ENCODE results near the gene RALGPS1.
"Not testable (repeated sequence)": the region's sequence is repeated elsewhere in the genome, so short reads cannot be mapped to it uniquely, and the experiment has no call there.

RALGPS1 gene

GRCh38 chr9:127158786-127159324 is 244.3 kb downstream of the RALGPS1 start:
- no peak for DNase-seq (ENCODE audit: low read depth)

- no peak for DNase-seq (ENCODE audit: low read depth)
These were observed 244.8 kb downstream of the RALGPS1 start for GRCh38 chr9:127159325-127159801.

GRCh38 chr9:127159949-127160610 is 245.5 kb downstream of the RALGPS1 start:
- no peak for DNase-seq (ENCODE audit: low read depth)

DNA sequence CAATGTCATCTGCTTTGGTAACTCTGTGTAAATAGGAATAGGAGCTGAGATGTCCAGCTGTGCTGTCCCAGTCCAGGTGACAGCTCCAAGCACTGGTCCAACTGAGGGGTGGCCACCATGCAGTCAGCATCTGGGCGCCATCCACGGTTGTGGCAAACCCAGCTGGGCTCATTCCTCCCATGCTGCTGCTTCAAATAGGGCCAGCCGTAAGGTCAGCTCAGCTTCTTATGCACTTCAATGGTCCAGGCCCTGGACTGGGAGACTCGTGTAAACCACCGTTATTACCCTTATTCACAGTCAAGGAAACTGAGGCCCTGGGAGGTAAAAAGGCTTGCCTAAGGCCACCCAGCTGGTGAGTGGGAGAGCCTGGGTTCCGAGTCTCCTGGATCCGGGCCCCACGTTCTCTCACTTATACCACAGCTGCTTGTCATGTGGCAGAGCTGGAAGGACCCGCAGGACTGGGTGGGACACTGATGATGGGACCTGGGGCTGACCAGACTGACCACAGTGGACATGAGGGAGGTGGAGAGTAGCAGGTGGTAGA is 246.6 kb downstream of the RALGPS1 start:
- no peak for DNase-seq (ENCODE audit: low read depth)

DNA sequence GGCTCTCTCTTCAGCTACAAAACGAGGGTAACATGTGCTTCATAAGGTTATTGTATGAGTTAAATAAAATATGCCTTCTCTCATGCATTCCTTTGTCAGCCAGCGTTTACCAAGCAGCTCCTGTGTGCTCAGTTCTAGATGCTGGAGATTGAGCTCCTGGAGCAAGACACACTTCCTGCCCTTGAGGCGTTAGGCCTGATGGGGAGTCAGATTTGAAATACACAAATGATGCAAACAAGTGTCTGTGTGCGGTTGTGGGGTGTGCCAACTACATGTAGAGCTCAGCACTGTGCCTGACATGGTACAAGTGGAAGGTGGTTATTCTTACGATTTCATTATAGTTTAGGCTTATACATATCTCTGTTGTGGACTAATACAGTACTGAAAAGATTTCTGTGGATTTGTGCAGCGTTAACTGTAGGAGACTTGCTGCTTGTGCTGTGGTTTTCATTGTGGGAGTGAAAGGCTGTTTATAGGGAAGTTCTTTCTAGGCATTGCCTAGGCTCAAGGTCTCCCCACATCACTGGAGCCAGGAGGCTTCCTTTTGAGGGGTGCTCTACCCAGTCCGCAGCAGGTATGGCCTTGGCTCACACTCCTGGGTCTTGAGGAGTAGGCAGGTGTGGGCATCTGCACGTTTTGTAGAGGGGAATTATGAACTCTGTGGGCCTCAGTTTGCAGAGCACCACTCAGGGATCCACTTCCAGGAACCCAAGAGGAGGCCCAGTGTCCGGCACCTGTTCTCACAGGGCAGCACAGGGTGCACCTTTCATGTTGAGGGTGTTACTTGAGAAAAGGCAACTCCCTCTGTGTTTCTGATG is 247.7 kb downstream of the RALGPS1 start:
- DNase-seq (ENCODE audit: low read depth), result no peak

GRCh38 chr9:127162864-127163365 is 248.3 kb downstream of the RALGPS1 start:
- DNase-seq (ENCODE audit: low read depth), result no peak

DNA sequence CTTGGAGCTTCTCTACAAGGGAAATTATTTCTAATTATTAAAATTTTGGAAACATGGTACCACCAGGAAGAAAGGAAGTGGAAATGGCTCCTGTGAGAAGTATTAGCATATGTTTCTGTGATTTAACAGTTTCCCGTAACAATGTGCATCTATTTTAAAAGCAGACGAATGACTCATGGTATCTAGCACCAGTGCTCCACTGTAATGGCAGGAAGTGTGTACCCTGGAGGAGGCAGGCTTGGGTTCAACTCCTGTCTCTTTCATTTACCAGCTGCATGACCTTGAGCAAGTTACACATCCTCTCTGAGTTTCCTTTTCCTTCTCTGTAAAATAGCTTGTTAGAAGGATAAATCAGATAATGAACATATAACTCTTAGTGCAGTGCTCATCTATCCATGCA is 248.8 kb downstream of the RALGPS1 start:
- no peak for DNase-seq (ENCODE audit: low read depth)

GRCh38 chr9:127165116-127165515 is 250.5 kb downstream of the RALGPS1 start:
- no peak for DNase-seq (ENCODE audit: low read depth)

DNA sequence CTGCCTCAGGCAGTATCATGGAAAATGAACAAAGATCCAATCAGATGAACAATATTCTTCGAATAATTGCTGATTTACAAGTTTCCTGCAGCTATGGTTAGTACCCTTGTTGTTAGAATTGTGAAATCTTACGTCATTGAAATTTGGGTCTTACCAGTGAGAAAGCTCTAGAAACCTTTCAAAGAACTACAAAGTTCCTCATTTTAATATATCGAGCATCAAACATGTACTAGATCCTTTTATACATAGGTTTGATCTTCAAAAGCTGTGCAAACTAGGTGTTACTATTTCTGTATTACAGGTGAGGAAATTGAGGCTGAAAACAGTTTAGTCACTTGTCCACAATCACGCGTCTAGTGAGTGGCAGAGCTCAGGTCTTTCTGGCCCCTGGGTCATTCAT is 251.5 kb downstream of the RALGPS1 start:
- no peak for DNase-seq (ENCODE audit: low read depth)

GRCh38 chr9:127166651-127167524 is 252.3 kb downstream of the RALGPS1 start:
- no peak for DNase-seq (ENCODE audit: low read depth)

GRCh38 chr9:127167560-127168326 is 253.2 kb downstream of the RALGPS1 start:
- no peak for DNase-seq (ENCODE audit: low read depth)

GRCh38 chr9:127168756-127169574 is 254.4 kb downstream of the RALGPS1 start:
- DNase-seq (ENCODE audit: low read depth), result no peak

- DNase-seq (ENCODE audit: low read depth), result no peak
These were observed 254.9 kb downstream of the RALGPS1 start for GRCh38 chr9:127169575-127169883.

DNA sequence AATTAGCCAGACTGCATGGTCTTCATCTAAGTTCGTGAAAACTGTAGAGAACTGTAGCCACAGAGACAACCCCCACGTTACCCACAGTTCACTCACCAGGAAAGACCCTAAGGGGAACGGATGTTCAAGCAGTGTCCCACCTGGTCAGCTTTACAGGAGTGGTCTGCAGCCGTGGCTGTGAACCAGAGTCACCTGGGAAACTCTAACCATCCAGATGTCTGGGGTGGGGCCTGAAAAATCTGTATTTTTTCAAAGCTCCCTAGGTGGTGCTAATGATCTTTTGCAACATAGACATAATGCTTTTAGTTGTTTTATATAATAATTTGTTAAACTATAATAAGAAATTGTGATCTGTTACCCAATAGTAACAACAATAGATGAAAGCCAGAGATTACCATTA is 255.5 kb downstream of the RALGPS1 start:
- DNase-seq (ENCODE audit: low read depth), result no peak

GRCh38 chr9:127170652-127171051 is 256.1 kb downstream of the RALGPS1 start:
- DNase-seq (ENCODE audit: low read depth), result no peak

DNA sequence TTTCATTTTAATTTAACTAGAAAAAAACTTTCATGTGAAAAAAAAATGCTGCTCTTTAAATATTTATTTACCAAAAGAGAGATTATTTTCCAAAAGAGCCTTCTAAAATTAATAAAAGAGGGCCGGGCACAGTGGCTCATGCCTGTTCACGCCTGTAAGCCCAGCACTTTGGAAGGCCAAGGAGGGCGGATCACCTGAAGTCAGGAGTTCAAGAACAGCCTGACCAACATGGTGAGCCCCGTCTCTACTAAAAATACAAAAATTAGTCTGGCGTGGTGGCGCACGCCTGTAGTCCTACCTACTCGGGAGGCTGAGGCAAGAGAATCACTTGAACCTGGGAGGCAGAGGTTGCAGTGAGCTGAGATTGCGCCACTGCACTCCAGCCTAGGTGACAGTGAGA is 256.8 kb downstream of the RALGPS1 start:
- DNase-seq (ENCODE audit: low read depth), result not testable (repeated sequence)

- DNase-seq (ENCODE audit: low read depth), result no peak
These were observed 257.6 kb downstream of the RALGPS1 start for GRCh38 chr9:127172066-127172707.

GRCh38 chr9:127173063-127173462 is 258.5 kb downstream of the RALGPS1 start:
- no peak for DNase-seq (ENCODE audit: low read depth)
